ENCODE results near the gene SGSM2. TPM values are rescaled to one million over a fixed set of nuclear protein-coding genes. Genes with fewer than 3 reads are reported as not detected.

Gene SGSM2
- polyA plus RNA-seq, 1 donor (not counting 4 experiments of a cell fraction or from before 2014, with no cell fraction given) = 16.4 TPM

- no peaks in the 10 kb centered on the region for H3K79me2 ChIP-seq (ENCODE audit: control insufficient read depth, insufficient read depth, low read length)
- H2AFZ ChIP-seq (ENCODE audit: control insufficient read depth, low read length) = no peak overlapping the region
- DNase-seq (ENCODE audit: low read depth, low spot score) (no peak), FAIRE-seq (no peak)
- H3K4me1 ChIP-seq (ENCODE audit: control insufficient read depth, extremely low read depth, insufficient read depth, low read length) = peaks cover 3% of the 10 kb centered on the region
- H4K20me1 ChIP-seq (ENCODE audit: control insufficient read depth, extremely low read depth, insufficient read depth, low read length) = peaks cover 2% of the 10 kb centered on the region
- H3K4me3 ChIP-seq (ENCODE audit: control insufficient read depth in 2 of 3, extremely low read depth in 1 of 3, insufficient read depth in 2 of 3, low read depth in 1 of 3, low read length in 3 of 3) = no peak overlapping the region
- H3K27ac ChIP-seq (ENCODE audit: control insufficient read depth, insufficient read depth, low read length) = no peak overlapping the region
- TF ChIP-seq CTCF (optimal IDR thresholded peaks at IDR 0.05 in 1 of 3, IDR thresholded peaks at IDR 0.05 in 1 of 3, conservative IDR thresholded peaks at IDR 0.05 in 1 of 3; ENCODE audit: extremely low read depth in 1 of 3, insufficient read depth in 2 of 3, low read length in 3 of 3) (no peak), EZH2 (IDR thresholded peaks at IDR 0.05; ENCODE audit: low read length) (no peak)
- no peaks in the 10 kb centered on the region for H3K9me3 ChIP-seq (ENCODE audit: control insufficient read depth, low read depth, low read length)
- no peaks in the 10 kb centered on the region for H3K27me3 ChIP-seq (ENCODE audit: control insufficient read depth, extremely low read depth, insufficient read depth, low read length)
- H3K36me3 ChIP-seq (ENCODE audit: control insufficient read depth in 2 of 2, extremely low read depth in 1 of 2, insufficient read depth in 2 of 2, low read length in 2 of 2) = peaks cover 0 to 8% of the 10 kb centered on the region in 2 experiments
- dilution Hi-C loops (cut with MboI; ENCODE audit: extremely low pct_ligation_motif_present, low sequenced_read_pairs) = no loop called here
- no peak overlapping the region for H3K4me2 ChIP-seq (ENCODE audit: control insufficient read depth, extremely low read depth, insufficient read depth, low read depth, low read length)
- no peak overlapping the region for H3K9ac ChIP-seq (ENCODE audit: control insufficient read depth, extremely low read depth, insufficient read depth, low read length)
- no peaks in the 10 kb centered on the region for H3K9me1 ChIP-seq (ENCODE audit: control insufficient read depth, extremely low read depth, insufficient read depth, low read length)
Observed at GRCh38 chr17:2371183-2372130, 34.2 kb downstream of the SGSM2 start.

- dilution Hi-C loops (cut with MboI; ENCODE audit: extremely low pct_ligation_motif_present, low sequenced_read_pairs) = no loop called here
Observed at GRCh38 chr17:2372180-2372579, 34.9 kb downstream of the SGSM2 start.

More at GRCh38 chr17:2372180-2372579, 34.9 kb downstream of the SGSM2 start:
- Histone ChIP-seq H3K9me3 (ENCODE audit: control insufficient read depth, low read depth, low read length) (no peaks in the 10 kb centered on the region), H3K9ac (ENCODE audit: control insufficient read depth, extremely low read depth, insufficient read depth, low read length) (no peak overlapping the region), H3K27ac (ENCODE audit: control insufficient read depth, insufficient read depth, low read length) (no peak overlapping the region), H3K4me1 (ENCODE audit: control insufficient read depth, extremely low read depth, insufficient read depth, low read length) (peaks cover 3% of the 10 kb centered on the region), H2AFZ (ENCODE audit: control insufficient read depth, low read length) (no peak overlapping the region), H3K27me3 (ENCODE audit: control insufficient read depth, extremely low read depth, insufficient read depth, low read length) (no peaks in the 10 kb centered on the region), H3K9me1 (ENCODE audit: control insufficient read depth, extremely low read depth, insufficient read depth, low read length) (no peaks in the 10 kb centered on the region), H3K4me2 (ENCODE audit: control insufficient read depth, extremely low read depth, insufficient read depth, low read depth, low read length) (no peak overlapping the region), H4K20me1 (ENCODE audit: control insufficient read depth, extremely low read depth, insufficient read depth, low read length) (peaks cover 2% of the 10 kb centered on the region), H3K36me3 (ENCODE audit: control insufficient read depth in 2 of 2, extremely low read depth in 1 of 2, insufficient read depth in 2 of 2, low read length in 2 of 2) (peaks cover 0 to 8% of the 10 kb centered on the region in 2 experiments), H3K79me2 (ENCODE audit: control insufficient read depth, insufficient read depth, low read length) (no peaks in the 10 kb centered on the region), H3K4me3 (ENCODE audit: control insufficient read depth in 2 of 3, extremely low read depth in 1 of 3, insufficient read depth in 2 of 3, low read depth in 1 of 3, low read length in 3 of 3) (no peak overlapping the region)
- FAIRE-seq = no peak
- TF ChIP-seq EZH2 (IDR thresholded peaks at IDR 0.05; ENCODE audit: low read length) (no peak), CTCF (optimal IDR thresholded peaks at IDR 0.05 in 1 of 3, IDR thresholded peaks at IDR 0.05 in 1 of 3, conservative IDR thresholded peaks at IDR 0.05 in 1 of 3; ENCODE audit: extremely low read depth in 1 of 3, insufficient read depth in 2 of 3, low read length in 3 of 3) (no peak)
- DNase-seq (ENCODE audit: low read depth, low spot score) = no peak

Data from keratinocyte (primary cell).